Body of pancreas (tissue), 4 donors: ENCODE measurements around the gene CTNND2. TPM values are rescaled to one million over a fixed set of nuclear protein-coding genes. Genes with fewer than 3 reads are reported as not detected.

Experiments used
- ATAC-seq: fragments of 150-250 bp; one replicate; pipeline ENCODE4 v1.9.1; 2016
- DNase-seq, 4 donors: peaks; one replicate each; pipeline ENCODE4 v3.0.0-alpha.2; 2019
- H3K27ac ChIP-seq, 4 donors: fragments of 200-600 bp; sonication (generic); 1 replicate in 3 of 4; 2 replicates in 1 of 4; pipeline versions ENCODE4 v1.5.1 to v1.6.1; 2016 to 2019; ENCODE audit warnings: mild to moderate bottlenecking in 1 of 4, mixed read lengths in 1 of 4, moderate library complexity in 1 of 4
- H3K27me3 ChIP-seq, 2 donors: fragments of 200-600 bp; sonication (generic); one replicate each; pipeline ENCODE4 v1.6.0; 2016; ENCODE audit warnings: mild to moderate bottlenecking in 1 of 2
- H3K36me3 ChIP-seq, 2 donors: fragments of 200-600 bp; sonication (generic); replicated peaks in 1 of 2; 2 replicates each; pipeline ENCODE4 v1.5.1; 2016; ENCODE audit warnings: low read depth in 2 of 2; ENCODE audit not compliant: insufficient read depth in 1 of 2
- H3K4me1 ChIP-seq: fragments of 200-600 bp; sonication (generic); one replicate; pipeline ENCODE4 v1.6.0; 2016
- H3K4me3 ChIP-seq, 2 donors: fragments of 200-600 bp; sonication (generic); 1 replicate in 1 of 2; 2 replicates in 1 of 2; pipeline ENCODE4 v1.5.1; 2016 to 2019
- H3K9me3 ChIP-seq, 3 donors: fragments of 200-600 bp; sonication (generic); 1 replicate in 2 of 3; 2 replicates in 1 of 3; pipeline ENCODE4 v1.5.1; 2016
- CTCF ChIP-seq, 7 experiments: fragments of 450-650 bp in 4 of 7; fragments of 200-600 bp in 3 of 7; sonication (generic) in 3 of 7; IDR thresholded peaks; one replicate each; pipeline ENCODE4 v1.5.1; 2016 to 2019; ENCODE audit warnings: antibody characterized with exemption in 7 of 7
- POLR2A ChIP-seq, 3 donors: fragments of 450-650 bp; IDR thresholded peaks; one replicate each; pipeline ENCODE4 v1.6.1; 2016; ENCODE audit warnings: antibody characterized with exemption in 3 of 3, mild to moderate bottlenecking in 2 of 3
- WGBS, 2 donors: methylation state at CpG; one replicate each; pipeline ENCODE4 v1.1.5; 2017; 5-methylcytosine and 5-hydroxymethylcytosine counted together
- intact Hi-C: fragments of 100-400 bp; cut with DNase I; formaldehyde crosslinking; loops from one replicate; pipeline ENCODE4 v1.15.1; 2023
- total RNA-seq, 2 donors: library from RNA; depleted of rRNA; stranded (reverse); fragments of >200 nt; gene quantifications; one replicate each; pipeline ENCODE4 v1.1.0, GENCODE V29; 2016

Gene CTNND2
- total RNA-seq, 2 donors from 2014 or later = 21.0 to 82.4 TPM

DNA sequence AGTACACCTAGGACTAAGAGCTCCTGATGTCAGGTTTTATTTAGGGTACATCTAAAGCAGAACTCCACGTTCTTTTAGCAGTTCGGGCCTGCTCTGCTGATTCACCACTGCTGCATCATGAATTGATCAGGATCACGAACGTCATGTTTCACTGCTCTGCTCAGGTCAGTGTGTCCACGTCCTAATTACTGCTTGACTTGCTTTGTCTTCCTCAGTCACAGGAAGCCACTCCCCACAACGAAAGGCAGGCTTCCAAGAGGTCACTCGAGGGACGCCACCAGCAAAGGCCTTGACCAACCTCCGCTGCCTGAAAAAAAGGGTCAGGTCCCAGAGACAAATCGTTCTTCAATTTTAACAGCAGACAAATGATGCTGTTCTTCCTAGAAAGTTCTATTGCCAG is 40.3 kb downstream of the CTNND2 start:
- Histone ChIP-seq H3K36me3 (no peaks in the 10 kb centered on the region), H3K9me3 (no peaks in the 10 kb centered on the region), H3K4me3 (no peak overlapping the region), H3K4me1 (peaks cover 32% of the 10 kb centered on the region), H3K27ac (no peak overlapping the region), H3K27me3 (no peaks in the 10 kb centered on the region)
- TF ChIP-seq POLR2A (IDR thresholded peaks at IDR 0.05) (no peak), CTCF (IDR thresholded peaks at IDR 0.05) (no peak)
- WGBS, 2 donors = 74 to 82% methylated on average over 10 of the region's 10 CpGs
- no peak for DNase-seq
- no peak for ATAC-seq
- intact Hi-C loops = no loop called here

GRCh38 chr5:11857391-11857790 is 46.9 kb downstream of the CTNND2 start:
- no peak overlapping the region for H3K27ac ChIP-seq
- no peak overlapping the region for H3K4me3 ChIP-seq

DNA sequence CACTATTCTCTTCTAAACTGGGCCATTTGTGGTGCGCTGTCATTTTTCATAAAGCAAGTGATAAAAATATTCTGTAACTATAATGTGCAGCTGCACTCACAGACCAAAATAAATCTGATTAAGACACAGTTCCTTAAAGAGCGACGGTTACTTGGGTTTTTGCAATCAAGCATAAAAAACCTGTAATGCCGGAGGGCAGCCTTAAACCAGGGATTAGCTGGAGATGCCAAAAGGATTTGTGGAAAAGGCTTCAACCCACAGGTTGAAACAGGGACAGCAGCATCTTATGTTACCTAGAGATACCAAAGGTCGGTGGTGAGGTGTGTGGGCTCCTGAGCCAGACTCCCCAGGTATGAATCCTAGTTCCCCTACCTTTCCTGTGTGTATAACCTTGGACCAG is 49.3 kb downstream of the CTNND2 start:
- Histone ChIP-seq H3K4me1 (peaks cover 35% of the 10 kb centered on the region), H3K27me3 (no peaks in the 10 kb centered on the region), H3K4me3 (no peak overlapping the region), H3K36me3 (no peaks in the 10 kb centered on the region), H3K27ac (no peak overlapping the region), H3K9me3 (no peaks in the 10 kb centered on the region)
- TF ChIP-seq CTCF (IDR thresholded peaks at IDR 0.05) (no peak), POLR2A (IDR thresholded peaks at IDR 0.05) (no peak)
- ATAC-seq = no peak
- intact Hi-C loops = no loop called here
- WGBS, 2 donors = 71 to 81% methylated on average over 5 of the region's 5 CpGs
- no peak for DNase-seq

More at GRCh38 chr5:11857391-11857790, 46.9 kb downstream of the CTNND2 start:
- 87 to 93% methylated on average over 7 of the region's 7 CpGs for WGBS, 2 donors
- peaks cover 18% of the 10 kb centered on the region for H3K4me1 ChIP-seq
- ATAC-seq = no peak
- H3K27me3 ChIP-seq = no peaks in the 10 kb centered on the region
- H3K36me3 ChIP-seq = no peaks in the 10 kb centered on the region
- intact Hi-C loops = no loop called here
- H3K9me3 ChIP-seq = no peaks in the 10 kb centered on the region
- no peak for DNase-seq
- TF ChIP-seq POLR2A (IDR thresholded peaks at IDR 0.05) = no peak
- no peak for TF ChIP-seq CTCF (IDR thresholded peaks at IDR 0.05)

DNA sequence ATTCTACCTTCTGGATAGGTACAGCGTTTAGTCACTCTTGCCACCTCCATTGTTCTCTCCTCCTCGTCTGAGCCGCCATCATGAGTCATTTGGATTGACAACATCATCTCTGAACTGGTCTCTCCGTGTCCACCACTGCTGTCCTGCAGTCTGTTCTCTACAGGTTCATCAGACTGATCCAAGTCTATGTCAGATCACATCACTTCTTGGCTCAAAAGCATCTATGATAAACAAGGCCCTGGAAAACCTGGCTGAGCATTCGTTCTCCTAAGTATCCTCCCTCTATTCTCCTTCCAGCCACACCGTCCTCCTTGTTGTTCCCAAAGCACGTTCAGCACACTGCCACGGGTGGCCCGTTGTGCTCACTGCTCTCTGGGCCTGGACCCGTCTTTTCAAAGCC is 50.5 kb downstream of the CTNND2 start:
- Histone ChIP-seq H3K4me3 (no peak overlapping the region), H3K4me1 (peaks cover 35% of the 10 kb centered on the region), H3K36me3 (no peaks in the 10 kb centered on the region), H3K27ac (no peak overlapping the region), H3K27me3 (no peaks in the 10 kb centered on the region), H3K9me3 (no peaks in the 10 kb centered on the region)
- intact Hi-C loops = no loop called here
- no peak for ATAC-seq
- TF ChIP-seq POLR2A (IDR thresholded peaks at IDR 0.05) (no peak), CTCF (IDR thresholded peaks at IDR 0.05) (no peak)
- no peak for DNase-seq
- WGBS, 2 donors = 68 to 77% methylated on average over 10 of the region's 10 CpGs

DNA sequence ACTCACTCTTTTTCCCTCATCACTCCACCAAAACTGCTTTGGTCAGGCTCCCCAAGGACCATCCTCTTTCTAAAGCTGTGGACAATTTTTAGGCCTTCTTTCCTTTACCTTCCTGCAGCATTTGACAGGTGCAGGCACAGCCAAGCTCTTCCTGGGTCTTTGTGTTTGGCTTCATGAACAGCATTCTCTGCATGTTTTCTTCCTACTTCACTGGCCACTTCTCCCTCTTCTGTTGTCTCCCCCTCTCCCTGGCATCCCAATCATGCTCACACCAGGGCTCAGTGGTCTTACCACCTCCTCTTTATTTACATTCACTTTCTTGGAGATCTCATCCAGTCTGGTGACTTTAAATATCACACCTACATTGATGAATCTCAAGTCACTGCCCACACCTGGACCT is 51.1 kb downstream of the CTNND2 start:
- TF ChIP-seq CTCF (IDR thresholded peaks at IDR 0.05) (no peak), POLR2A (IDR thresholded peaks at IDR 0.05) (no peak)
- Histone ChIP-seq H3K4me1 (peaks cover 35% of the 10 kb centered on the region), H3K9me3 (no peaks in the 10 kb centered on the region), H3K36me3 (no peaks in the 10 kb centered on the region), H3K27ac (peak overlapping the region in 1 of 4 donors; percentile 67), H3K27me3 (no peaks in the 10 kb centered on the region), H3K4me3 (no peak overlapping the region)
- DNase-seq (no peak), ATAC-seq (no peak)
- intact Hi-C loops = no loop called here
